OCI-LY7 (cell line): ENCODE results near the gene MAN1B1. TPM values are rescaled to one million over a fixed set of nuclear protein-coding genes. Genes with fewer than 3 reads are reported as not detected.

Experiments
- BruUV-seq: library from RNA; stranded (reverse); fragments of 400-500 nt; replicated peaks from 2 replicates; lab custom pipeline; 2021; lab: Mats Ljungman, UMichigan
- CTCF ChIA-PET: fragments of 300-600 bp; sonication (Branson Sonifier 250); formaldehyde crosslinking; loops from one replicate; lab custom pipeline; 2022; ENCODE audit warnings: antibody characterized with exemption; ENCODE audit not compliant: unreplicated experiment; lab: Charles Lee
- POLR2A ChIA-PET: fragments of 300-600 bp; sonication (Branson Sonifier 250); formaldehyde crosslinking; loops from one replicate; lab custom pipeline; 2022; ENCODE audit warnings: antibody characterized with exemption; lab: Charles Lee
- DNase-seq: peaks from one replicate; pipeline ENCODE4 v3.0.0-alpha.2; 2015; ENCODE audit warnings: low spot score
- H2AFZ ChIP-seq: fragments of 200-600 bp; sonication (generic), shearing (Covaris generic); 2 replicates; pipeline ENCODE4 v1.6.1; 2014; ENCODE audit warnings: mild to moderate bottlenecking, antibody characterized with exemption, low read length, moderate library complexity
- H3K27ac ChIP-seq: fragments of 200-600 bp; sonication (generic); 2 replicates; pipeline ENCODE4 v1.5.1; 2014; ENCODE audit warnings: mixed run types, low read depth, mild to moderate bottlenecking, moderate library complexity, low read length, inconsistent platforms; ENCODE audit not compliant: poor library complexity, severe bottlenecking
- H3K36me3 ChIP-seq: fragments of 200-600 bp; sonication (generic); 2 replicates; pipeline ENCODE4 v1.6.1; 2014; ENCODE audit warnings: mild to moderate bottlenecking, antibody characterized with exemption, low read length, moderate library complexity, mixed read lengths; ENCODE audit not compliant: insufficient read depth
- H3K4me1 ChIP-seq: fragments of 200-600 bp; sonication (generic); 2 replicates; pipeline ENCODE4 v1.5.1; 2014; ENCODE audit warnings: mild to moderate bottlenecking, low read length; ENCODE audit not compliant: insufficient read depth, poor library complexity, severe bottlenecking
- H3K4me2 ChIP-seq: fragments of 200-600 bp; sonication (generic); 2 replicates; pipeline ENCODE4 v1.6.1; 2014; ENCODE audit warnings: mild to moderate bottlenecking, low read length
- H3K4me3 ChIP-seq: fragments of 200-600 bp; sonication (generic); 2 replicates; pipeline ENCODE4 v1.5.1; 2014; ENCODE audit warnings: mild to moderate bottlenecking, low read depth, low read length; ENCODE audit not compliant: poor library complexity, severe bottlenecking
- H3K79me2 ChIP-seq: fragments of 200-600 bp; sonication (generic); 2 replicates; pipeline ENCODE4 v1.6.1; 2016; ENCODE audit warnings: low read depth, mild to moderate bottlenecking, low read length, moderate library complexity, mixed read lengths; ENCODE audit not compliant: insufficient read depth
- H3K9me2 ChIP-seq: fragments of 200-600 bp; sonication (generic); 2 replicates; pipeline ENCODE4 v1.6.1; 2016; ENCODE audit warnings: mild to moderate bottlenecking, low read length, mixed read lengths; ENCODE audit not compliant: insufficient read depth
- H3K9me3 ChIP-seq: fragments of 200-600 bp; sonication (generic); 2 replicates; pipeline ENCODE4 v1.6.1; 2014; ENCODE audit warnings: mild to moderate bottlenecking, mixed run types, low read length, mixed read lengths
- H4K20me1 ChIP-seq: fragments of 200-600 bp; sonication (generic); 2 replicates; pipeline ENCODE4 v1.6.1; 2014; ENCODE audit warnings: mild to moderate bottlenecking, antibody characterized with exemption, low read length, moderate library complexity, mixed read lengths; ENCODE audit not compliant: insufficient read depth
- CTCF ChIP-seq: fragments of 200-600 bp; sonication (generic); conservative IDR thresholded peaks from 2 replicates; pipeline ENCODE4 v1.5.1; 2014; ENCODE audit warnings: mild to moderate bottlenecking, antibody characterized with exemption, low read length, moderate library complexity, mixed read lengths
- EZH2phosphoT487 ChIP-seq: fragments of 200-600 bp; sonication (generic); IDR thresholded peaks from 2 replicates; pipeline ENCODE4 v1.6.1; 2018; ENCODE audit warnings: low read depth, borderline replicate concordance, mild to moderate bottlenecking, mixed run types, antibody characterized with exemption, low read length, moderate library complexity, mixed read lengths
- intact Hi-C: fragments of 100-400 bp; cut with micrococcal nuclease; formaldehyde crosslinking; loops from one replicate; pipeline ENCODE4 v1.10.0; 2022; ENCODE audit not compliant: unreplicated experiment
- total RNA-seq, 2 experiments: library from RNA; depleted of rRNA in 1 of 2; stranded (reverse); fragments of >200 nt in 1 of 2; shearing (Covaris generic) in 1 of 2; gene quantifications; 2 replicates each; pipeline ENCODE4 v1.2.3, GENCODE V29; 2014 to 2022

MAN1B1 gene
- total RNA-seq, 2 experiments from 2014 or later, result 32.7 to 43.4 TPM

- Histone ChIP-seq H3K9me2 (no peaks in the 10 kb centered on the region), H2AFZ (no peak overlapping the region), H3K36me3 (no peaks in the 10 kb centered on the region), H3K4me1 (peaks cover 14% of the 10 kb centered on the region), H3K4me3 (no peak overlapping the region), H3K27ac (no peak overlapping the region), H4K20me1 (no peaks in the 10 kb centered on the region), H3K9me3 (no peaks in the 10 kb centered on the region), H3K79me2 (no peaks in the 10 kb centered on the region), H3K4me2 (no peak overlapping the region)
- no peak for TF ChIP-seq EZH2phosphoT487
- TF ChIP-seq CTCF, result no peak
- CTCF ChIA-PET, result interaction anchor here (0.6 kb wide), 1 partner anchor 25 kb away, joined by 3 read pairs; no protein-coding TSS in a partner anchor
- no peak for DNase-seq
- POLR2A ChIA-PET, result interaction anchor here (1.1 kb wide), 1 partner anchor 283 kb away, joined by 4 read pairs; no protein-coding TSS in a partner anchor
- no TSS peak for BruUV-seq
- intact Hi-C loops, result no loop called here
Measured at GRCh38 chr9:137037483-137037882, 49.3 kb upstream of the MAN1B1 start.

GRCh38 chr9:137038916-137039315 lies 47.9 kb upstream of the MAN1B1 start:
- no TSS peak for BruUV-seq
- TF ChIP-seq CTCF (no peak), EZH2phosphoT487 (no peak)
- Histone ChIP-seq H3K27ac (no peak overlapping the region), H3K36me3 (no peaks in the 10 kb centered on the region), H3K4me2 (no peak overlapping the region), H3K9me2 (no peaks in the 10 kb centered on the region), H3K4me1 (peaks cover 12% of the 10 kb centered on the region), H3K79me2 (no peaks in the 10 kb centered on the region), H4K20me1 (no peaks in the 10 kb centered on the region), H2AFZ (no peak overlapping the region), H3K4me3 (no peak overlapping the region), H3K9me3 (no peaks in the 10 kb centered on the region)
- ChIA-PET POLR2A (no interaction called here), CTCF (interaction anchor here (0.6 kb wide), 2 partner anchors 17 to 515 kb away, joined by 3 to 4 read pairs; no protein-coding TSS in a partner anchor)
- intact Hi-C loops, result no loop called here
- DNase-seq, result no peak

GRCh38 chr9:137039611-137040366 lies 47.0 kb upstream of the MAN1B1 start:
- no peak for TF ChIP-seq CTCF
- no peak for TF ChIP-seq EZH2phosphoT487
- Histone ChIP-seq H2AFZ (no peak overlapping the region), H3K9me2 (no peaks in the 10 kb centered on the region), H3K4me1 (peaks cover 7% of the 10 kb centered on the region), H3K79me2 (no peaks in the 10 kb centered on the region), H3K27ac (no peak overlapping the region), H3K36me3 (no peaks in the 10 kb centered on the region), H3K4me2 (no peak overlapping the region), H3K4me3 (no peak overlapping the region), H4K20me1 (no peaks in the 10 kb centered on the region), H3K9me3 (no peaks in the 10 kb centered on the region)
- ChIA-PET CTCF (interaction anchor here (0.6 to 0.7 kb wide), 2 partner anchors 10 to 148 kb away, joined by 3 read pairs; no protein-coding TSS in a partner anchor), POLR2A (no interaction called here)
- DNase-seq, result no peak
- BruUV-seq, result no TSS peak
- intact Hi-C loops, result no loop called here
